ENCODE measurements around the gene PLAAT3.

- no peak for TF ChIP-seq CTCF (IDR thresholded peaks at IDR 0.05; ENCODE audit: low read length)
- no peak for TF ChIP-seq EZH2 (IDR thresholded peaks at IDR 0.05; ENCODE audit: borderline replicate concordance, low read length)
Observed at GRCh38 chr11:63558459-63559157, 55.6 kb downstream of the PLAAT3 start.
